ENCODE results near the gene WDR44.

DNA sequence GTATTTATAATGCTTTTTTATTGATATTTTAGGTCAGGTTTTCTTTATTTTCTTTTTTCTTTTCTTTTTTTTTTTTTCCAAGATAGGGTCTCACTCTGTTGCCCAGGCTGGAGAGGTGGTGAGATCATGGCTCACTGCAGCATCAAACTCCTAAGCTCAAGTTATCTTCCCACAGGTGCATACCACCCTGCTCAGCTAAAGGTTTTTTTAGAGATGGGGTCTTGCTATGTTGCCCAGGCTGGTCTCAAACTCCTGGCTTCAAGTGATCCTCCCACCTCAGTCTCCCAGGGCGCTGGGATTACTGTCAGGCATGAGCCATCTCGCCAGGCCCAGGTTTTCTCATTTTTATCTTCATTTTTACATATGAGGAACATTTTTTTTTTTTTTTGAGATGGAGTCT is 3.3 kb downstream of the WDR44 start:
- TF ChIP-seq, protein P1, sequence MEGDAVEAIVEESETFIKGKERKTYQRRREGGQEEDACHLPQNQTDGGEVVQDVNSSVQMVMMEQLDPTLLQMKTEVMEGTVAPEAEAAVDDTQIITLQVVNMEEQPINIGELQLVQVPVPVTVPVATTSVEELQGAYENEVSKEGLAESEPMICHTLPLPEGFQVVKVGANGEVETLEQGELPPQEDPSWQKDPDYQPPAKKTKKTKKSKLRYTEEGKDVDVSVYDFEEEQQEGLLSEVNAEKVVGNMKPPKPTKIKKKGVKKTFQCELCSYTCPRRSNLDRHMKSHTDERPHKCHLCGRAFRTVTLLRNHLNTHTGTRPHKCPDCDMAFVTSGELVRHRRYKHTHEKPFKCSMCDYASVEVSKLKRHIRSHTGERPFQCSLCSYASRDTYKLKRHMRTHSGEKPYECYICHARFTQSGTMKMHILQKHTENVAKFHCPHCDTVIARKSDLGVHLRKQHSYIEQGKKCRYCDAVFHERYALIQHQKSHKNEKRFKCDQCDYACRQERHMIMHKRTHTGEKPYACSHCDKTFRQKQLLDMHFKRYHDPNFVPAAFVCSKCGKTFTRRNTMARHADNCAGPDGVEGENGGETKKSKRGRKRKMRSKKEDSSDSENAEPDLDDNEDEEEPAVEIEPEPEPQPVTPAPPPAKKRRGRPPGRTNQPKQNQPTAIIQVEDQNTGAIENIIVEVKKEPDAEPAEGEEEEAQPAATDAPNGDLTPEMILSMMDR (conservative IDR thresholded peaks at IDR 0.05): no peak
- TF ChIP-seq ZFX (IDR thresholded peaks at IDR 0.05): no peak

Measured in C4-2B (cell line).